ENCODE data around the gene ERN1.

Gene ERN1

DNA sequence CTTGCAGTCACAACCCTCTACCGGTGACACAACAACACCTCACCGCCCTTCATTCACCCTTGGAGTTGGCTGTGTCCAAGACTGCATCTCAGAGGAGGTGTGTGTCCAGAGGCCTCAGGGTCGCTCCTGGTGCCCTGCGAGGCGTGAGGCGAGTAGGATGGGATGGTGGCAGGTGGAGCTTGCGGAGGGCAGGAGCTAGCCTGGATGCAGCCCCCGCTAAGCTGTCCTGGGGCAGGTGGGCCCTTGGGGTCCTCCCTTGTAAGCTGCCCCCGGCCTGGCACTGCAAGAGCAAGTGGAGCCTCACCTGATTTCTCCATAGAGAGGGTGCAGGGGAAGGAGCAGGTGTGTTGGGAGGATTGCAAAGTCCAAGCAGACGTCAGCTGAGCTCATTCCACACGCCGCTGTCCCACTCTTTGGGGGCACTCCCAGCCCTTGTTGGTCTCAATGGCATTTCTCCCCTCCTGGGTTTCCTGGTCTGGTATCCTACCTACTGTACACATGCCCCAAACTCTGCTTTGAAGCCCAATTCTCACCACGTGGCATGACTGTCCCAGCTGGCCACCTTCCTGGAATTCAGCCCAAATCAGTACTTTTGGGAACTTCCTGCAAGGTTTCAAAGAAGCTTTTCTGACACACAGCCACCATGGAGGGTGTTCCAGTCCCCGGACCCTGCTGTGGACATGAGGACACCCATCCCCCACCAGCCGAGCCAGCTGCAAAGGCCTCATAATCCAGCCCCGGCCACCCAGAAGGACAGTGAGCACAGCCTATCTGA is 91.4 kb downstream of the ERN1 start:
- Histone ChIP-seq H3K27me3 (ENCODE audit: control insufficient read depth in 3 of 3, insufficient read depth in 3 of 3, low read depth in 1 of 3, low read length in 3 of 3) (no peaks in the 10 kb centered on the region), H3K27ac (replicated peaks; ENCODE audit: low read length) (no peak overlapping the region), H2AK5ac (ENCODE audit: low read depth, low read length) (no peak overlapping the region), H3K4me3 (ENCODE audit: low read length in 2 of 2) (peak overlapping the region in 1 of 2 donors; percentile 48), H3K79me1 (ENCODE audit: low read depth, low read length) (no peaks in the 10 kb centered on the region), H2BK15ac (ENCODE audit: low read length) (no peak overlapping the region), H3K14ac (ENCODE audit: low read length) (no peak overlapping the region), H2BK12ac (ENCODE audit: low read length) (no peak overlapping the region), H3K36me3 (replicated peaks in 1 of 2; ENCODE audit: control insufficient read depth in 2 of 2, insufficient read depth in 2 of 2, low read length in 2 of 2) (peaks cover 0 to 4% of the 10 kb centered on the region in 2 donors), H3K18ac (ENCODE audit: low read length) (peak overlapping the region; percentile 18), H3K4me2 (ENCODE audit: insufficient read depth, low read length, poor library complexity, severe bottlenecking) (no peak overlapping the region), H3K23ac (ENCODE audit: low read depth, low read length, poor library complexity) (no peak overlapping the region), H3K9me3 (replicated peaks in 1 of 2; ENCODE audit: control insufficient read depth in 2 of 2, insufficient read depth in 1 of 2, low read depth in 1 of 2, low read length in 2 of 2) (no peaks in the 10 kb centered on the region), H4K91ac (ENCODE audit: low read depth, low read length, poor library complexity) (no peak overlapping the region), H3K9ac (ENCODE audit: low read depth, low read length, poor library complexity) (no peak overlapping the region), H4K8ac (ENCODE audit: low read depth, low read length) (no peak overlapping the region), H2AFZ (ENCODE audit: low read length) (no peak overlapping the region), H2BK120ac (ENCODE audit: low read depth, low read length) (no peak overlapping the region), H3K4ac (ENCODE audit: low read length) (no peak overlapping the region), H2BK5ac (ENCODE audit: low read length) (no peak overlapping the region), H3K4me1 (ENCODE audit: control insufficient read depth in 2 of 2, insufficient read depth in 1 of 2, low read depth in 1 of 2, low read length in 2 of 2) (peaks cover 0 to 5% of the 10 kb centered on the region in 2 donors)
- no CpG with 5 or more reads among the region's 16 CpGs for WGBS, 2 donors (ENCODE audit: extremely low coverage in 2 of 2, insufficient read length in 2 of 2, insufficient replicate concordance in 1 of 2)
- no peak for DNase-seq (ENCODE audit: low spot score)

DNA sequence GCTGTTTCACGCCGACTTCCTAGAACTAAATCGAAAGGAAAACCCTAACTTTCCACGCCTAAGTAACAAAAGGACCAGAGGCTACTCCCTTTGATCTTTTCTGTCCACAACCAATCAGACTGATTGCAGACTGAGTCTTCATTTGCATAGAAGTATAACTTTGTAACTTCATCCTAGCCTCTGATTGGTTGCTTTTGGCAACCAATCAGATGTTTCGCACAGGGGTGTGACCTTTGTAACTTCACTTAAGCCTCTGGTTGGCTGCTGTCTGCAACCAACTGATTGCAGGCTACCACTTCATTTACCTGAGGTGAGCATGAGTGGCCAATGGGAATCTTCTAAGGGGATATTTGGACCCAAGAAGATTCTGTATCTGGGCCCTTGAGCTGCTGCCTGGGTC is 92.1 kb downstream of the ERN1 start:
- no peak overlapping the region for H3K9ac ChIP-seq (ENCODE audit: low read depth, low read length, poor library complexity)
- no peak overlapping the region for H2BK120ac ChIP-seq (ENCODE audit: low read depth, low read length)
- H2BK12ac ChIP-seq (ENCODE audit: low read length), result no peak overlapping the region
- no peak overlapping the region for H3K4ac ChIP-seq (ENCODE audit: low read length)
- no peaks in the 10 kb centered on the region for H3K9me3 ChIP-seq (replicated peaks in 1 of 2; ENCODE audit: control insufficient read depth in 2 of 2, insufficient read depth in 1 of 2, low read depth in 1 of 2, low read length in 2 of 2)
- no peak overlapping the region for H4K91ac ChIP-seq (ENCODE audit: low read depth, low read length, poor library complexity)
- no peak overlapping the region for H3K4me2 ChIP-seq (ENCODE audit: insufficient read depth, low read length, poor library complexity, severe bottlenecking)
- WGBS, 2 donors (ENCODE audit: extremely low coverage in 2 of 2, insufficient read length in 2 of 2, insufficient replicate concordance in 1 of 2), result no CpG with 5 or more reads among the region's 5 CpGs
- no peak overlapping the region for H3K18ac ChIP-seq (ENCODE audit: low read length)
- DNase-seq (ENCODE audit: low spot score), result no peak
- H3K36me3 ChIP-seq (replicated peaks in 1 of 2; ENCODE audit: control insufficient read depth in 2 of 2, insufficient read depth in 2 of 2, low read length in 2 of 2), result no peaks in the 10 kb centered on the region
- no peak overlapping the region for H2BK15ac ChIP-seq (ENCODE audit: low read length)
- no peak overlapping the region for H3K23ac ChIP-seq (ENCODE audit: low read depth, low read length, poor library complexity)
- no peak overlapping the region for H3K14ac ChIP-seq (ENCODE audit: low read length)
- no peak overlapping the region for H2AK5ac ChIP-seq (ENCODE audit: low read depth, low read length)
- no peak overlapping the region for H2BK5ac ChIP-seq (ENCODE audit: low read length)
- no peak overlapping the region for H3K27ac ChIP-seq (replicated peaks; ENCODE audit: low read length)
- no peak overlapping the region for H3K4me3 ChIP-seq (ENCODE audit: low read length in 2 of 2)
- no peaks in the 10 kb centered on the region for H3K79me1 ChIP-seq (ENCODE audit: low read depth, low read length)
- no peak overlapping the region for H4K8ac ChIP-seq (ENCODE audit: low read depth, low read length)
- H2AFZ ChIP-seq (ENCODE audit: low read length), result no peak overlapping the region
- H3K27me3 ChIP-seq (ENCODE audit: control insufficient read depth in 3 of 3, insufficient read depth in 3 of 3, low read depth in 1 of 3, low read length in 3 of 3), result no peaks in the 10 kb centered on the region
- peaks cover 0 to 5% of the 10 kb centered on the region in 2 donors for H3K4me1 ChIP-seq (ENCODE audit: control insufficient read depth in 2 of 2, insufficient read depth in 1 of 2, low read depth in 1 of 2, low read length in 2 of 2)

DNA sequence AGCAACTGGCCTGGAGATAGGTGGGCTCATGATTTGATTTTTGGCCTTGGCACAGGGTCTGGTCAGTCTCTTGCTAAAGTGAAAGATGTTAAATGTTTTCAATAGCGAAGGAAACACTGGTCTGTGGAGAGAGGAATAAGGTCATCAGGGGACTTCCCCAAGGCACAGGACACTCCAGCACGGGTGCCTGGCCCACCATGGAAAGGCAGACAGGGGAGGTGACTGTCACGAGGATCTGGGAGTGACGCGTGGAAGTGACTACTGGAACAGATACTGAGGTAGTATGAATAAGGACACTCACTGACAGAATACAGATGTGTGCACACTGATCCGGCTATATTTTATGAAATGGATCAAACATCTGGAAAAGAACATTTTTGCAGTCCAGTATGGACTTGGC is 92.8 kb downstream of the ERN1 start:
- no peak for DNase-seq (ENCODE audit: low spot score)
- Histone ChIP-seq H2BK120ac (ENCODE audit: low read depth, low read length) (no peak overlapping the region), H3K9me3 (replicated peaks in 1 of 2; ENCODE audit: control insufficient read depth in 2 of 2, insufficient read depth in 1 of 2, low read depth in 1 of 2, low read length in 2 of 2) (no peaks in the 10 kb centered on the region), H3K36me3 (replicated peaks in 1 of 2; ENCODE audit: control insufficient read depth in 2 of 2, insufficient read depth in 2 of 2, low read length in 2 of 2) (no peaks in the 10 kb centered on the region), H3K79me1 (ENCODE audit: low read depth, low read length) (no peaks in the 10 kb centered on the region), H2BK15ac (ENCODE audit: low read length) (no peak overlapping the region), H2AK5ac (ENCODE audit: low read depth, low read length) (no peak overlapping the region), H2AFZ (ENCODE audit: low read length) (no peak overlapping the region), H3K4ac (ENCODE audit: low read length) (no peak overlapping the region), H3K27ac (replicated peaks; ENCODE audit: low read length) (no peak overlapping the region), H3K23ac (ENCODE audit: low read depth, low read length, poor library complexity) (no peak overlapping the region), H4K8ac (ENCODE audit: low read depth, low read length) (no peak overlapping the region), H3K14ac (ENCODE audit: low read length) (no peak overlapping the region), H3K4me2 (ENCODE audit: insufficient read depth, low read length, poor library complexity, severe bottlenecking) (no peak overlapping the region), H3K4me1 (ENCODE audit: control insufficient read depth in 2 of 2, insufficient read depth in 1 of 2, low read depth in 1 of 2, low read length in 2 of 2) (peaks cover 0 to 5% of the 10 kb centered on the region in 2 donors), H3K4me3 (ENCODE audit: low read length in 2 of 2) (no peak overlapping the region), H3K9ac (ENCODE audit: low read depth, low read length, poor library complexity) (no peak overlapping the region), H3K18ac (ENCODE audit: low read length) (no peak overlapping the region), H4K91ac (ENCODE audit: low read depth, low read length, poor library complexity) (no peak overlapping the region), H2BK5ac (ENCODE audit: low read length) (no peak overlapping the region), H3K27me3 (ENCODE audit: control insufficient read depth in 3 of 3, insufficient read depth in 3 of 3, low read depth in 1 of 3, low read length in 3 of 3) (no peaks in the 10 kb centered on the region), H2BK12ac (ENCODE audit: low read length) (no peak overlapping the region)
- no CpG with 5 or more reads among the region's 6 CpGs for WGBS, 2 donors (ENCODE audit: extremely low coverage in 2 of 2, insufficient read length in 2 of 2, insufficient replicate concordance in 1 of 2)

DNA sequence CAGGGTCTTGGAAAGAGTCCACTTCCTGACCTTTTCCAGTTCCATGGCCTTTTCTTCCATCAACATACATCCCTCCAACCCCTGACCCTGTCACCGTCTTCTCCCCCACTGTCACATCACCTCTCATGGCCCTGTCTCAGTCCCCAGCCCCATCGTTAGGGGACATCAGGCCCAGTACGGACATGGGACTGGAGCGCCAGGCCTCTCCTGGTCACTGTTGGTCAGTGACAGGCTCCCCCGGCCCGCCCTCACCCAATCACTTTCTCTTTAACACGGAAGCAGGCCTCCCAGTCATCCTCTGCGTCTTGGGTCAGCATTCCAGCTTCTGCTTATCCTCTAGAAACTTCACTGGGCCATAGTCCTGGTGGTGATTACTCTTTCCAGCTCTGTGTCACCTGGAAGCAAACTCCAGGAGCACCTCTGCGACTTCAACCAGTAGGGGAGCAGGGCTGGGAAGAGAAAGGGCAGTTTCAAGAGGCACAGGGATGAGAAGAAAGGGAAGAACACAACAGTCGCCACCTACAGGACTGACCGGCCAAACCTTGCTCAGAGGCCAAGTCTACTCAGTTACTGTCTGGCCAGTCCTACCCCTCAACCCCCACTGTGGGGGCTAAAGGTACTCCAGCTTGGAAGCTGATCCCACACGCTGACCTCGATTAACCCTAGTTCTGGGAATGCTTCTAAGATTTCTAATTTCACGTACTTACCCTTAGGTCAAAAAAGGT is 93.6 kb downstream of the ERN1 start:
- H3K27me3 ChIP-seq (ENCODE audit: control insufficient read depth in 3 of 3, insufficient read depth in 3 of 3, low read depth in 1 of 3, low read length in 3 of 3), result no peaks in the 10 kb centered on the region
- H3K23ac ChIP-seq (ENCODE audit: low read depth, low read length, poor library complexity), result no peak overlapping the region
- no peak overlapping the region for H4K91ac ChIP-seq (ENCODE audit: low read depth, low read length, poor library complexity)
- H2AFZ ChIP-seq (ENCODE audit: low read length), result no peak overlapping the region
- no peaks in the 10 kb centered on the region for H3K9me3 ChIP-seq (replicated peaks in 1 of 2; ENCODE audit: control insufficient read depth in 2 of 2, insufficient read depth in 1 of 2, low read depth in 1 of 2, low read length in 2 of 2)
- DNase-seq (ENCODE audit: low spot score), result no peak
- H3K27ac ChIP-seq (replicated peaks; ENCODE audit: low read length), result no peak overlapping the region
- no peaks in the 10 kb centered on the region for H3K79me1 ChIP-seq (ENCODE audit: low read depth, low read length)
- no peak overlapping the region for H2BK120ac ChIP-seq (ENCODE audit: low read depth, low read length)
- H3K4me1 ChIP-seq (ENCODE audit: control insufficient read depth in 2 of 2, insufficient read depth in 1 of 2, low read depth in 1 of 2, low read length in 2 of 2), result peaks cover 0 to 5% of the 10 kb centered on the region in 2 donors
- H2BK15ac ChIP-seq (ENCODE audit: low read length), result no peak overlapping the region
- no peaks in the 10 kb centered on the region for H3K36me3 ChIP-seq (replicated peaks in 1 of 2; ENCODE audit: control insufficient read depth in 2 of 2, insufficient read depth in 2 of 2, low read length in 2 of 2)
- H2BK12ac ChIP-seq (ENCODE audit: low read length), result no peak overlapping the region
- peak overlapping the region; percentile 15 for H3K18ac ChIP-seq (ENCODE audit: low read length)
- H3K4ac ChIP-seq (ENCODE audit: low read length), result no peak overlapping the region
- H2BK5ac ChIP-seq (ENCODE audit: low read length), result no peak overlapping the region
- no peak overlapping the region for H4K8ac ChIP-seq (ENCODE audit: low read depth, low read length)
- no peak overlapping the region for H3K9ac ChIP-seq (ENCODE audit: low read depth, low read length, poor library complexity)
- H3K14ac ChIP-seq (ENCODE audit: low read length), result peak overlapping the region; percentile 25
- H2AK5ac ChIP-seq (ENCODE audit: low read depth, low read length), result no peak overlapping the region
- no peak overlapping the region for H3K4me2 ChIP-seq (ENCODE audit: insufficient read depth, low read length, poor library complexity, severe bottlenecking)
- no peak overlapping the region for H3K4me3 ChIP-seq (ENCODE audit: low read length in 2 of 2)
- no CpG with 5 or more reads among the region's 14 CpGs for WGBS, 2 donors (ENCODE audit: extremely low coverage in 2 of 2, insufficient read length in 2 of 2, insufficient replicate concordance in 1 of 2)
